Colonic mucosa (tissue), 4 donors: ENCODE measurements around the gene MTMR10. TPM values are rescaled to one million over a fixed set of nuclear protein-coding genes. Genes with fewer than 3 reads are reported as not detected.

Experiments
- DNase-seq: peaks from one replicate; pipeline ENCODE4 v3.0.0-alpha.2; 2020
- H3K27ac ChIP-seq: fragments of 200-600 bp; one replicate; pipeline ENCODE4 v1.8.0; 2021
- H3K27me3 ChIP-seq: fragments of 200-600 bp; one replicate; pipeline ENCODE4 v1.8.0; 2021
- H3K36me3 ChIP-seq: fragments of 200-600 bp; one replicate; pipeline ENCODE4 v1.8.0; 2021
- H3K4me1 ChIP-seq: fragments of 200-600 bp; one replicate; pipeline ENCODE4 v1.8.0; 2021; ENCODE audit warnings: mild to moderate bottlenecking
- H3K4me3 ChIP-seq: fragments of 200-600 bp; one replicate; pipeline ENCODE4 v1.8.0; 2021
- H3K9ac ChIP-seq, 2 donors: one replicate each; pipeline ENCODE4 v1.7.0; 2013; ENCODE audit warnings: control low read depth in 2 of 2, low read depth in 2 of 2, low read length in 2 of 2
- H3K9me3 ChIP-seq: fragments of 200-600 bp; one replicate; pipeline ENCODE4 v1.8.0; 2021
- intact Hi-C: fragments of 100-400 bp; cut with DNase I; formaldehyde crosslinking; loops from one replicate; pipeline ENCODE4 v1.14.1; 2022
- total RNA-seq, 2 donors: library from RNA; stranded (reverse); fragmentation: NEBNext Ultra II Directional in 1 of 2; extraction: Animal tissue kit (Norgen Biotek cat#: 25700) in 1 of 2; gene quantifications; one replicate each; pipeline ENCODE4 v1.2.1, GENCODE V29; 2021
- TF ChIP-seq, protein P1 (sequence below): fragments of 200-600 bp; IDR thresholded peaks from one replicate; pipeline ENCODE4 v1.8.0; 2022; ENCODE audit warnings: antibody characterized with exemption, mild to moderate bottlenecking
- donor health status: healthy.
- donor health status: DM: no; HTN: no; CAD: no.
- donor health status: DM: no; HTN: no; CAD: no.

The MTMR10 gene
- total RNA-seq, 2 donors from 2014 or later, result 23.2 to 28.7 TPM

DNA sequence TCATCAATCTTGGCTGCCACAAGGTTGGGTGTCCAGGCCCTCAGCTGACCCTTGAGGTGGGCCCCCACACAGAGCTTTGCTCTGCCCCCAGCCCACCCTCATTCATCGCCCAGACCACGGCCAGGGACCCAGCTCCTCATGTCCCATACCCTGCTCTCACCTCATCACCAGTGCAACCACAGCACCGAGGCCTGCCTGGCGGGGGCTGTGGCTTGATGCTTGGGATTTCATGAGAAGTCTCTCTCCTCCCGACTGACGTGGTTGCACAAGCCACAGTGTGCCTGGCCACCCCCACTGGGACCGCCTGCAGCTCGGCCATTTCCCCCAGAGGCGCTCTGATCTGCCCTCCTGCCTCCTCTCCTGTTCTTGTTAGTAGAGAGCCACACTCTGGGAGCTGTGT lies 45.4 kb upstream of the MTMR10 start:
- Histone ChIP-seq H3K9me3 (no peaks in the 10 kb centered on the region), H3K27me3 (no peaks in the 10 kb centered on the region), H3K36me3 (no peaks in the 10 kb centered on the region), H3K27ac (no peak overlapping the region), H3K4me3 (no peak overlapping the region), H3K9ac (no peak overlapping the region), H3K4me1 (no peaks in the 10 kb centered on the region)
- TF ChIP-seq, protein P1, sequence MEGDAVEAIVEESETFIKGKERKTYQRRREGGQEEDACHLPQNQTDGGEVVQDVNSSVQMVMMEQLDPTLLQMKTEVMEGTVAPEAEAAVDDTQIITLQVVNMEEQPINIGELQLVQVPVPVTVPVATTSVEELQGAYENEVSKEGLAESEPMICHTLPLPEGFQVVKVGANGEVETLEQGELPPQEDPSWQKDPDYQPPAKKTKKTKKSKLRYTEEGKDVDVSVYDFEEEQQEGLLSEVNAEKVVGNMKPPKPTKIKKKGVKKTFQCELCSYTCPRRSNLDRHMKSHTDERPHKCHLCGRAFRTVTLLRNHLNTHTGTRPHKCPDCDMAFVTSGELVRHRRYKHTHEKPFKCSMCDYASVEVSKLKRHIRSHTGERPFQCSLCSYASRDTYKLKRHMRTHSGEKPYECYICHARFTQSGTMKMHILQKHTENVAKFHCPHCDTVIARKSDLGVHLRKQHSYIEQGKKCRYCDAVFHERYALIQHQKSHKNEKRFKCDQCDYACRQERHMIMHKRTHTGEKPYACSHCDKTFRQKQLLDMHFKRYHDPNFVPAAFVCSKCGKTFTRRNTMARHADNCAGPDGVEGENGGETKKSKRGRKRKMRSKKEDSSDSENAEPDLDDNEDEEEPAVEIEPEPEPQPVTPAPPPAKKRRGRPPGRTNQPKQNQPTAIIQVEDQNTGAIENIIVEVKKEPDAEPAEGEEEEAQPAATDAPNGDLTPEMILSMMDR, result no peak
- intact Hi-C loops, result no loop called here
- no peak for DNase-seq

DNA sequence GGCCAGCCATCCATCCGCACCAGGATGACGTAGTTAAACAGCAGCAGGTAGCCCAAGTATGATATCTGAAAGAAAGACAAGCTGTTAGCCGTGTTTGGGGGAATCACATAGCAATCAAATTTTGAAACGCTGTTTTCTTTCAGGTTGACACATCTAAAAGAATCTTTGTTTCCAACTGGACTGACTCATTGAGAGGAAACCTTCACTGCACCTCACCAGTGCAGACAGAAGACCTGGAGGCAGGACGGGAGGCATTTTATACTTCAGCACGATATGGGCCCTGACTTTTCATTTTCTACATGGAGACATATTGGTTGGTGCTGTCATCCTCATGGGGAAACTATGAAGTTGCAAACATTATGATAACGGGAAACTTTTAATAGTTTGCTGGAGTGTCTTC lies 44.2 kb upstream of the MTMR10 start:
- TF ChIP-seq, protein P1, result no peak
- Histone ChIP-seq H3K9ac (no peak overlapping the region), H3K9me3 (no peaks in the 10 kb centered on the region), H3K36me3 (no peaks in the 10 kb centered on the region), H3K4me3 (no peak overlapping the region), H3K4me1 (no peaks in the 10 kb centered on the region), H3K27ac (no peak overlapping the region), H3K27me3 (no peaks in the 10 kb centered on the region)
- no peak for DNase-seq
- intact Hi-C loops, result no loop called here

DNA sequence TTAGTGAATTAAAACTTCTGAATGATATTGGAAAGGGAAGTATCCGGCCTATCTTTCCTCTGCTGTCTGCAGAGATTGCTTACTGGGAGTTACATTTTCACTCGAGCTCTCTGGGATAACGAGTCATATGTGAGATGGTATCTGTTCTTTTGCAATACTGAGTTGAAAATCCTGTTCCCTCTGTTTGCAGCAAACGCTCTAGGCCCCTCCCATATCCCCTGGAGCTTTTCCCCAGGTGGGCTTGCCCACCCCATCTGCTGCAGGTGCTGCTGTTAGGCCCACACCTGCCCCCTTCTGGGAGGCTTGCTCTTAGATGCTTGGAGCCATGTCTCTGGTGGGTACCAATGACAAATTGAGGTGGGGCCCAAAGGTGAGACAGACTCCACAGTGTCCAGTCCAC lies 42.7 kb upstream of the MTMR10 start:
- H3K9me3 ChIP-seq, result no peaks in the 10 kb centered on the region
- intact Hi-C loops, result no loop called here
- H3K36me3 ChIP-seq, result no peaks in the 10 kb centered on the region
- H3K27me3 ChIP-seq, result no peaks in the 10 kb centered on the region
- DNase-seq, result no peak
- no peaks in the 10 kb centered on the region for H3K4me1 ChIP-seq
- no peak overlapping the region for H3K27ac ChIP-seq
- TF ChIP-seq, protein P1, result no peak
- no peak overlapping the region for H3K9ac ChIP-seq
- no peak overlapping the region for H3K4me3 ChIP-seq

DNA sequence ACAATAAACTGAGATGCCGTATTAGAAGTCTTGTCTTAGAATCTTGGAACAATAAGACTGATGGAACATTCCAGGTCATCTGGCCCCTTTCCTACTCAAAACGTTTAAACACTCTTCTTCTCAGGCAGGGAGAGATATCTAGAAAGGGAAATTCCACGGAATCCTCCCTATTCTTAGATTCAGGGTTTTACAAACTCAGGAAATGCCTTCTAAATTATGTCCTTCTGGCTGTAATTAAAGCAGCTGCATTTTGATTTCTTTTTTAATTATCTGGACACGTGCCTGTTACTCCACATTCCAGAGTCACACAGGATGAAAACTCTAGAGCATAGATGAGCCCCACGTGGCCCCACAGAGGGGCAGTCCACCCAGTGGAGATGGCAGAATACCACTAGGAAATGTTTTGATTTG lies 41.5 kb upstream of the MTMR10 start:
- no peaks in the 10 kb centered on the region for H3K36me3 ChIP-seq
- DNase-seq, result no peak
- H3K27ac ChIP-seq, result no peak overlapping the region
- no peak overlapping the region for H3K9ac ChIP-seq
- intact Hi-C loops, result no loop called here
- H3K4me3 ChIP-seq, result no peak overlapping the region
- H3K27me3 ChIP-seq, result no peaks in the 10 kb centered on the region
- no peaks in the 10 kb centered on the region for H3K9me3 ChIP-seq
- TF ChIP-seq, protein P1, result no peak
- no peaks in the 10 kb centered on the region for H3K4me1 ChIP-seq

DNA sequence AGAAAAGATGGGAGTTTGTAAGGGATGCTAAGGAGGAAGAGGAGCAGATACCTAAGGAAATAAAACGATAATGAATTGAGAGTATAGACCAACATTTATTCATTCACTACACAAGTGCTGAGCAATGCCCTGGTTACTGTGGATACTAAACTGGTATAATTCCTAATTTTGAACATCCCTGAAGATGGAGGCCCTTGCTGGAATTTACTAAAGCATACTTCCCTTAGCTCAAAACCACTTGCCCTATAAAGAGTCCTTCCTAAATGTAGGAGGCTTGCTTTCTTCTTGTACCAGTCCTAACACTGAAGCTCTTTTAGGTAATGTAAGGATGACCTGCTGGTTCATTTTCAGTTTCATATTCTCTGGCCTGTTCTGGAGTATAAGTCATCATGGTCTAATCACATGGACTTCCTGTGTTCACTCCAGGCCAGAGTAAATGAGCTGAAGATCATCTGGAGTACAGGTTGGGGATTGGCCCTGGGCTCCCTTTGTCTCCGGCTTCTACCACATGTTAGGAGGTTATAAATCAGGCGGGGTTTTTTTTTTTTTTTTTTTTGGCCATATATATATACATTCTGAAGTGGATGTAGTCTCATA lies 40.1 kb upstream of the MTMR10 start:
- intact Hi-C loops, result no loop called here
- no peaks in the 10 kb centered on the region for H3K27me3 ChIP-seq
- no peak for DNase-seq
- H3K4me1 ChIP-seq, result no peaks in the 10 kb centered on the region
- H3K4me3 ChIP-seq, result no peak overlapping the region
- no peak overlapping the region for H3K27ac ChIP-seq
- TF ChIP-seq, protein P1, result no peak
- H3K36me3 ChIP-seq, result no peaks in the 10 kb centered on the region
- H3K9me3 ChIP-seq, result no peaks in the 10 kb centered on the region
- H3K9ac ChIP-seq, result no peak overlapping the region
